Measurements from ENCODE around the gene SPDYE8.
"Not testable (repeated sequence)": the region's sequence is repeated elsewhere in the genome, so short reads cannot be mapped to it uniquely, and the experiment has no call there.

DNA sequence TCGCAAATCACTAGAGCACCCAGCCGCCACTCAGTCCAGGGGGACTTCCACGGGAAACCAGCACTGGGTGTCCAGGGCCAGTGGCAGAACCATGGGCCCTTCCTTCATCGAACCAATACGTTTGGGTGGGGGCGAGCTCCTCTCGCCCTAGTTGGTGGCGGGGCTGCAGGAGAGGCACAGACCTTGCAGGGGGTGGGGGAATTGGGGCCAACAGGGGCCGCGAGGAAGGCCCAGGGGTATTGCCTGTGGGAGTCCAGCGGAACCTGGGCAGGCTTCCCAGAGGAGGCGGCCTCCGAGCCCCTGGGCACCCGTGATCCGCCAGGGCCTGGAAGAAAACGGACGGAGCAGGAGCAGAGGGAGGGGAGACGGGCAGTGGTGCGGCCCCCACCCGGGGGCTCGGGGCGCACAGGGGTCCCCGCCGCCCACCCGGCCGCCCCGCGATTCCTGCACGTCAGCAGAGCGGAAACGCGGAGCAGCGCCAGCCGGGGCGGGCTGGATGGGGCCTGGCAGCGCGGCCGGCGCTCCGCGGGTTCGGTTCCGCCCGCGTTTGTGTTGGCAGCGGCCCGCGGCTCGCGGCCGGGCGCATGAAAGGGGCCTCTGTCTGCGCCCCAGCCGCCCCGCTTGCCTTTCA is 53.8 kb downstream of the SPDYE8 start:
- TF ChIP-seq, protein P1, sequence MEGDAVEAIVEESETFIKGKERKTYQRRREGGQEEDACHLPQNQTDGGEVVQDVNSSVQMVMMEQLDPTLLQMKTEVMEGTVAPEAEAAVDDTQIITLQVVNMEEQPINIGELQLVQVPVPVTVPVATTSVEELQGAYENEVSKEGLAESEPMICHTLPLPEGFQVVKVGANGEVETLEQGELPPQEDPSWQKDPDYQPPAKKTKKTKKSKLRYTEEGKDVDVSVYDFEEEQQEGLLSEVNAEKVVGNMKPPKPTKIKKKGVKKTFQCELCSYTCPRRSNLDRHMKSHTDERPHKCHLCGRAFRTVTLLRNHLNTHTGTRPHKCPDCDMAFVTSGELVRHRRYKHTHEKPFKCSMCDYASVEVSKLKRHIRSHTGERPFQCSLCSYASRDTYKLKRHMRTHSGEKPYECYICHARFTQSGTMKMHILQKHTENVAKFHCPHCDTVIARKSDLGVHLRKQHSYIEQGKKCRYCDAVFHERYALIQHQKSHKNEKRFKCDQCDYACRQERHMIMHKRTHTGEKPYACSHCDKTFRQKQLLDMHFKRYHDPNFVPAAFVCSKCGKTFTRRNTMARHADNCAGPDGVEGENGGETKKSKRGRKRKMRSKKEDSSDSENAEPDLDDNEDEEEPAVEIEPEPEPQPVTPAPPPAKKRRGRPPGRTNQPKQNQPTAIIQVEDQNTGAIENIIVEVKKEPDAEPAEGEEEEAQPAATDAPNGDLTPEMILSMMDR (IDR thresholded peaks at IDR 0.05) = not testable (repeated sequence)
- TF ChIP-seq POLR2A (IDR thresholded peaks at IDR 0.05; ENCODE audit: low read depth) = not testable (repeated sequence)

Measured in esophagus muscularis mucosa (tissue), 3 donors.